Measurements from ENCODE around the gene CPNE5. TPM values are rescaled to one million over a fixed set of nuclear protein-coding genes. Genes with fewer than 3 reads are reported as not detected.

The CPNE5 gene
- polyA plus RNA-seq, 3 donors = 0.47 to 0.85 (median 0.82) TPM

GRCh38 chr6:36797653-36798052 lies 41.6 kb downstream of the CPNE5 start:
- H3K79me2 ChIP-seq (ENCODE audit: insufficient read depth, low read length) = no peaks in the 10 kb centered on the region
- Mint-ChIP-seq H3K36me3 (no peaks in the 10 kb centered on the region), H3K27me3 (ENCODE audit: low read depth in 3 of 3) (peaks cover 6 to 11% (median 9%) of the 10 kb centered on the region in 3 donors), H3K4me1 (no peaks in the 10 kb centered on the region), H3K4me3 (no peak overlapping the region), H3K27ac (no peak overlapping the region), H3K9me3 (no peaks in the 10 kb centered on the region)
- no peak overlapping the region for H2AFZ ChIP-seq (ENCODE audit: insufficient read depth, low read depth, low read length, poor library complexity, severe bottlenecking)
- no peaks in the 10 kb centered on the region for H3K36me3 ChIP-seq (replicated peaks in 1 of 2; ENCODE audit: control insufficient read depth in 1 of 2, insufficient read depth in 2 of 2, low read length in 2 of 2)
- intact Hi-C loops (cut with micrococcal nuclease) = no loop called here
- H3K4me3 ChIP-seq (replicated peaks in 1 of 3; ENCODE audit: low read depth in 2 of 3, low read length in 3 of 3) = no peak overlapping the region
- H3K4me2 ChIP-seq (replicated peaks; ENCODE audit: extremely low read depth, low read length, poor library complexity, severe bottlenecking) = no peak overlapping the region
- no peak overlapping the region for H3K27ac ChIP-seq (ENCODE audit: low read depth in 1 of 2, low read length in 2 of 2)
- WGBS (ENCODE audit: insufficient coverage) = no CpG with 5 or more reads among the region's 1 CpG
- no peaks in the 10 kb centered on the region for H3K9me3 ChIP-seq (replicated peaks in 1 of 2; ENCODE audit: control insufficient read depth in 1 of 2, insufficient read depth in 1 of 2, low read length in 2 of 2)
- no peaks in the 10 kb centered on the region for H3K27me3 ChIP-seq (ENCODE audit: control insufficient read depth in 2 of 2, insufficient read depth in 2 of 2, low read length in 2 of 2)
- DNase-seq = no peak
- H3K9ac ChIP-seq (ENCODE audit: insufficient read depth, low read length, poor library complexity, severe bottlenecking) = no peak overlapping the region
- no peaks in the 10 kb centered on the region for H4K20me1 ChIP-seq (ENCODE audit: insufficient read depth, low read length)
- TF ChIP-seq CTCF (IDR thresholded peaks at IDR 0.05) = no peak
- no peaks in the 10 kb centered on the region for H3K4me1 ChIP-seq (ENCODE audit: control insufficient read depth in 1 of 2, insufficient read depth in 2 of 2, low read length in 2 of 2)

GRCh38 chr6:36797055-36797454 lies 42.2 kb downstream of the CPNE5 start:
- H3K9me3 ChIP-seq (replicated peaks in 1 of 2; ENCODE audit: control insufficient read depth in 1 of 2, insufficient read depth in 1 of 2, low read length in 2 of 2) = no peaks in the 10 kb centered on the region
- Mint-ChIP-seq H3K9me3 (no peaks in the 10 kb centered on the region), H3K27me3 (ENCODE audit: low read depth in 3 of 3) (peaks cover 7 to 12% (median 11%) of the 10 kb centered on the region in 3 donors), H3K27ac (no peak overlapping the region), H3K4me3 (no peak overlapping the region), H3K36me3 (no peaks in the 10 kb centered on the region), H3K4me1 (no peaks in the 10 kb centered on the region)
- H3K9ac ChIP-seq (ENCODE audit: insufficient read depth, low read length, poor library complexity, severe bottlenecking) = no peak overlapping the region
- no peak for TF ChIP-seq CTCF (IDR thresholded peaks at IDR 0.05)
- no peaks in the 10 kb centered on the region for H3K79me2 ChIP-seq (ENCODE audit: insufficient read depth, low read length)
- no peaks in the 10 kb centered on the region for H4K20me1 ChIP-seq (ENCODE audit: insufficient read depth, low read length)
- H3K36me3 ChIP-seq (replicated peaks in 1 of 2; ENCODE audit: control insufficient read depth in 1 of 2, insufficient read depth in 2 of 2, low read length in 2 of 2) = no peaks in the 10 kb centered on the region
- H3K27me3 ChIP-seq (ENCODE audit: control insufficient read depth in 2 of 2, insufficient read depth in 2 of 2, low read length in 2 of 2) = no peaks in the 10 kb centered on the region
- no peak for DNase-seq
- no peaks in the 10 kb centered on the region for H3K4me1 ChIP-seq (ENCODE audit: control insufficient read depth in 1 of 2, insufficient read depth in 2 of 2, low read length in 2 of 2)
- no peak overlapping the region for H2AFZ ChIP-seq (ENCODE audit: insufficient read depth, low read depth, low read length, poor library complexity, severe bottlenecking)
- no peak overlapping the region for H3K4me2 ChIP-seq (replicated peaks; ENCODE audit: extremely low read depth, low read length, poor library complexity, severe bottlenecking)
- 97% methylated on average over 12 of the region's 12 CpGs for WGBS (ENCODE audit: insufficient coverage)
- intact Hi-C loops (cut with micrococcal nuclease) = no loop called here
- no peak overlapping the region for H3K27ac ChIP-seq (ENCODE audit: low read depth in 1 of 2, low read length in 2 of 2)
- no peak overlapping the region for H3K4me3 ChIP-seq (replicated peaks in 1 of 3; ENCODE audit: low read depth in 2 of 3, low read length in 3 of 3)

All from CD14-positive monocyte (primary cell).